Stimulated activated naive B cell treated with anti-CD40 and anti-IgM and Interleukin-4, amounts not matched to agents 10 μg/mL and 1 μg/mL and 100 μg/mL, for 72 hours (primary cell): ENCODE results near the gene KEAP1.
A peak's percentile ranks its signal among the peaks of the same experiment; 100 is the strongest.
"Not testable (repeated sequence)": the region's sequence is repeated elsewhere in the genome, so short reads cannot be mapped to it uniquely, and the experiment has no call there.

Source experiments
- ATAC-seq, 2 donors: fragments of 150-1000 bp; cut with Tn5 transposase; replicated peaks; 2 replicates each; pipeline ENCODE4 v1.10.0; 2021; ENCODE audit warnings: moderate library complexity in 1 of 2
- DNase-seq: peaks from one replicate; pipeline ENCODE4 v3.0.0; 2021
- H3K27ac Mint-ChIP-seq: one replicate; pipeline ENCODE4 v1.8.0; 2022; ENCODE audit warnings: mild to moderate bottlenecking, mixed read lengths
- H3K27me3 Mint-ChIP-seq, 2 donors: one replicate each; pipeline ENCODE4 v1.8.0; 2022; ENCODE audit warnings: mixed read lengths in 2 of 2
- H3K36me3 Mint-ChIP-seq, 2 donors: one replicate each; pipeline ENCODE4 v1.8.0; 2022; ENCODE audit warnings: mixed read lengths in 2 of 2, mild to moderate bottlenecking in 1 of 2
- H3K4me1 Mint-ChIP-seq, 2 donors: one replicate each; pipeline ENCODE4 v1.8.0; 2022; ENCODE audit warnings: mixed read lengths in 2 of 2, mild to moderate bottlenecking in 1 of 2
- H3K4me3 Mint-ChIP-seq, 2 donors: one replicate each; pipeline ENCODE4 v1.8.0; 2022; ENCODE audit warnings: mild to moderate bottlenecking in 2 of 2, mixed read lengths in 2 of 2, moderate library complexity in 1 of 2
- H3K9me3 Mint-ChIP-seq, 2 donors: one replicate each; pipeline ENCODE4 v1.8.0; 2022; ENCODE audit warnings: mixed read lengths in 2 of 2, mild to moderate bottlenecking in 1 of 2

KEAP1 gene

GRCh38 chr19:10461047-10461949 is 41.9 kb downstream of the KEAP1 start:
- DNase-seq (peak; percentile 84), ATAC-seq (peak; percentile 98 to 99)
- Mint-ChIP-seq H3K4me1 (peaks cover 6 to 22% of the 10 kb centered on the region in 2 donors), H3K9me3 (no peaks in the 10 kb centered on the region), H3K36me3 (peaks cover 19 to 30% of the 10 kb centered on the region in 2 donors), H3K27me3 (peaks cover 0 to 11% of the 10 kb centered on the region in 2 donors), H3K27ac (peak overlapping the region; percentile 33), H3K4me3 (peak overlapping the region; percentile 59 to 68)

DNA sequence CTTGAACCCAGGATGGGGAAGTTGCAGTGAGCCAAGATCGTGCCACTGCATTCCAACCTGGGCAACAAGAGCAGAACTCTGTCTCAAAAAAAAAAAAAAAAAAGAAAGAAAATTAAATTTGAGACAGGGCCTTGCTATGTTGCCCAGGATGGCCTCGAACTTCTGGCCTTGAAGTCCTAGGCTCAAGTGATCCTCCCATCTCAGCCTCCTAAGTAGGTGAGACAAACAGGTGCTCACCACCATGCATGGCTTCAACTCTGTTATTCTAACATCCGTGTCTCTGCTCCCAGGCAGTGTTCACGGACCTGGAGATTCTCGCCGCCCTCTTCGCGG is 42.5 kb downstream of the KEAP1 start:
- Mint-ChIP-seq H3K36me3 (peaks cover 21 to 34% of the 10 kb centered on the region in 2 donors), H3K27ac (peak overlapping the region; percentile 33), H3K4me3 (peak overlapping the region; percentile 22 to 59), H3K9me3 (no peaks in the 10 kb centered on the region), H3K4me1 (peaks cover 6 to 22% of the 10 kb centered on the region in 2 donors), H3K27me3 (peaks cover 0 to 11% of the 10 kb centered on the region in 2 donors)
- ATAC-seq (no peak), DNase-seq (no peak)

- H3K4me3 Mint-ChIP-seq, ATAC-seq, H3K9me3 Mint-ChIP-seq, H3K27ac Mint-ChIP-seq, DNase-seq: not testable (repeated sequence)
- peaks cover 18 to 27% of the 10 kb centered on the region in 2 donors for H3K36me3 Mint-ChIP-seq
- peaks cover 5 to 23% of the 10 kb centered on the region in 2 donors for H3K4me1 Mint-ChIP-seq
- peaks cover 6 to 12% of the 10 kb centered on the region in 2 donors for H3K27me3 Mint-ChIP-seq
Observed at GRCh38 chr19:10458733-10459132, 44.4 kb downstream of the KEAP1 start.

DNA sequence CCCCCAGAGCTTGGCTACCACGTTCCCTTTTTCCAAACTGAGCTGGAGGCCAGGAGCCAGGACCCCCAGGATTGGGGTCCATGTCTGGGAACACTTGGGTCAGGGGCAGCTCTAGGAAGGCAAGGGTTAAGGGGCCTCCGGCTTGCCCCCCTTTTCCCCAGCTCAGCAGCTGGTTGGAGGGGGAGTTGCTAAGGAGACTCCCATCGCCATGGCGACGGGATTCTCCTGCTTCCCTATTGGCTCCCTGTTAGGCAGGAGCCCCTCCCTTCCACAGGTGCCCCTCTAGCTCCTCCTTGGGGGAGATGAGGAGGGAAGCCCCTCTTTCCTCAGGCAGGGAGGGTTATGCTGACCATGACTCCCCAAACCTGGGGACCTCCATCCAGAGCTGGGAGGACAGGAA is 48.9 kb downstream of the KEAP1 start:
- ATAC-seq (no peak), DNase-seq (no peak)
- Mint-ChIP-seq H3K27ac (no peak overlapping the region), H3K4me1 (peaks cover 5% of the 10 kb centered on the region in 2 donors), H3K4me3 (no peak overlapping the region), H3K27me3 (peaks cover 22 to 23% of the 10 kb centered on the region in 2 donors), H3K36me3 (peaks cover 22 to 38% of the 10 kb centered on the region in 2 donors), H3K9me3 (no peaks in the 10 kb centered on the region)

GRCh38 chr19:10453852-10454251 is 49.3 kb downstream of the KEAP1 start:
- ATAC-seq = no peak
- Mint-ChIP-seq H3K4me1 (peaks cover 5% of the 10 kb centered on the region in 2 donors), H3K4me3 (no peak overlapping the region), H3K9me3 (no peaks in the 10 kb centered on the region), H3K36me3 (peaks cover 26 to 42% of the 10 kb centered on the region in 2 donors), H3K27ac (peak overlapping the region; percentile 68), H3K27me3 (peaks cover 22 to 25% of the 10 kb centered on the region in 2 donors)
- DNase-seq = no peak

GRCh38 chr19:10452726-10453618 is 50.2 kb downstream of the KEAP1 start:
- peaks cover 31 to 47% of the 10 kb centered on the region in 2 donors for H3K36me3 Mint-ChIP-seq
- ATAC-seq = no peak

DNA sequence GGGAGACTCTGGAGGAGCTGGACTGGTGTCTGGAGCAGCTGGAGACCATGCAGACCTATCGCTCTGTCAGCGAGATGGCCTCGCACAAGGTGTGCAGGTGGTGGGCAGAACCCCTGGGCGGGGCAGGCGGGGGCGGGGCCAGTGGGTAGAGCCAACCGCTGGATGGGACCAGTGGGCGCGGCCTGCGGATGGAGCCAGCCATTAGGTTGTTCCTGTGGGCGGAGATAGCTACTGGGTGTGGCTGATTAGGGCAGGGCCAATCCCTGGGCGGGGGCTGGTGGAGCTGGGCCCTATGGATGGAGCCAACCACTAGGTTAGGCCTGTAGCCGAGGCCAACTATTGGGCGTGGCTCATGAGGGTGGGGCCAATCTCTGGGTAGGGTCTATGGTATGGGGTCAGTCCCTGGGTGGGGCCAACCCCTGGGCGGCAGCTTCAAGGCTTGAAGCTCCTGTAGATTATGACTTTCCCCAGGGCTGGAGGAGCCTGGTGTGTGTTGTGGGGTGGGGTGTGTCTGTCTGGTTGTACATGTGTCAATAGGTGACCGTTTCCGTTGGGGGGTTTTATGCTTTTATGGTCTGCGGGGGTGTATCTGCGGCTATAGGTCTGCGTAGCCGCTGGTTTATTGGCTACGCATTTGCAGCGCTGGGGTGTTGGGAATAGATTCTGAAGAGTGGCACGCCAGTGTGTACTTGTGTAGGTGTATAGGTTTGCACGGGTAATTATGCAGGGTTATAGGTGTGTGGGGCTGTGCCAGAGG is 52.1 kb downstream of the KEAP1 start:
- ATAC-seq = peak; percentile 36 to 44
- peaks cover 22 to 27% of the 10 kb centered on the region in 2 donors for H3K27me3 Mint-ChIP-seq
- no peak overlapping the region for H3K4me3 Mint-ChIP-seq
- no peak overlapping the region for H3K27ac Mint-ChIP-seq
- H3K36me3 Mint-ChIP-seq = peaks cover 38 to 53% of the 10 kb centered on the region in 2 donors
- no peaks in the 10 kb centered on the region for H3K9me3 Mint-ChIP-seq
- peaks cover 11 to 12% of the 10 kb centered on the region in 2 donors for H3K4me1 Mint-ChIP-seq
- no peak for DNase-seq

More at GRCh38 chr19:10452726-10453618, 50.2 kb downstream of the KEAP1 start:
- DNase-seq = no peak
- no peak overlapping the region for H3K27ac Mint-ChIP-seq
- H3K4me1 Mint-ChIP-seq = peaks cover 5% of the 10 kb centered on the region in 2 donors
- peaks cover 22 to 27% of the 10 kb centered on the region in 2 donors for H3K27me3 Mint-ChIP-seq
- no peaks in the 10 kb centered on the region for H3K9me3 Mint-ChIP-seq
- no peak overlapping the region for H3K4me3 Mint-ChIP-seq

DNA sequence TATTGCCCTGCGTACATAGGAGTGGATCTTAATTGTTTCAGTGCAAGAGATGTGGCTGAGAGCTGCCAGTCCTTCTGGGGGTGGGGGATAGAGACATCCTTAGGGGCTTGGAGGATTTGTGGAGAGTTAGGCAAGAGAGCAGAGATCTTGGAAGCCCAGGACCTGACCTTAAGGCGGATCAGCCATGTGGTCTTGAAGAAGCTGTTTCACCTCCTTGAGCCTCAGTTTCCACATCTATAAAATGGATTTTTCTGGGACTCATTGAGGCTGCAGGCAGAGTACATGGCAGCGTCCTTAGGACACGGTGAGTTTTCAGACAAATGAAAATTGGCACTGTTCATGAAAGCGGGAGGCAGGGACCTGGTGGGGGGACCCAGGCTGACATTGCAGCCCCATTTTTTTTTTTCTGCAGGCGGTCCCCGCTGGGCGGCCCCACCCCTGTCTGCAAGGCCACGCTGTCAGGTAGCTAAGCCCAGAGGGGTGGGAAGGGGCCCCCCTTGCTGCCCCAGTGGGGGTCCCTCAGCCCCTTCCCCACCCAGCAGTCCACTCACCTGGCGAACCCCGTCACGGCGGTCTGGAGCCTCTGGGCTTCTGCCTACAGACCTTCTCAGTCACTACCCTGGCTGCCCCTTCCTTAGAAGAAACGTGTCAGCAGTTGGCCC is 52.8 kb downstream of the KEAP1 start:
- no peak for ATAC-seq
- DNase-seq = no peak
- Mint-ChIP-seq H3K4me1 (peaks cover 13% of the 10 kb centered on the region in 2 donors), H3K4me3 (no peak overlapping the region), H3K36me3 (peaks cover 38 to 49% of the 10 kb centered on the region in 2 donors), H3K9me3 (no peaks in the 10 kb centered on the region), H3K27me3 (peaks cover 22 to 27% of the 10 kb centered on the region in 2 donors), H3K27ac (no peak overlapping the region)

GRCh38 chr19:10449037-10449436 is 54.1 kb downstream of the KEAP1 start:
- no peak for DNase-seq
- no peak overlapping the region for H3K4me3 Mint-ChIP-seq
- H3K27me3 Mint-ChIP-seq = peaks cover 22% of the 10 kb centered on the region in 2 donors
- H3K4me1 Mint-ChIP-seq = peaks cover 13 to 15% of the 10 kb centered on the region in 2 donors
- no peak for ATAC-seq
- H3K36me3 Mint-ChIP-seq = peaks cover 40 to 56% of the 10 kb centered on the region in 2 donors
- H3K27ac Mint-ChIP-seq = no peak overlapping the region
- H3K9me3 Mint-ChIP-seq = no peaks in the 10 kb centered on the region

DNA sequence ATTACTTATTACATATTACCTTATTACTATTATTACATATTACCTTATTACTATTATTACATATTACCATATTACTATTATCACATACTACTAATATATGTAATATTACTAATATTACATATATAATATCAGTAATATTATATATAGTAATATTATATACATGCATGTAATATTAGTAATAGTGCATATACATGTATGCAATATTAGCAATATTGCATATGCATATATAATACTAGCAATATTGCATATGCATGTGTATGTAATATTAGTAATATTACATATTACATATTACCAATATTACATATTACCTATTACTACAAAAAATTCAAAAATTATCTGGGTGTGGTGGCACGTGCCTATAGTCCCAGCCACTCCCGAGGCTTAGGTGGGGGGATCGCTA is 60.5 kb downstream of the KEAP1 start:
- Mint-ChIP-seq H3K4me1 (peaks cover 8% of the 10 kb centered on the region in 2 donors), H3K36me3 (peaks cover 12 to 23% of the 10 kb centered on the region in 2 donors), H3K27me3 (no peaks in the 10 kb centered on the region), H3K4me3 (no peak overlapping the region), H3K27ac (no peak overlapping the region), H3K9me3 (no peaks in the 10 kb centered on the region)
- ATAC-seq = no peak
- DNase-seq = no peak

GRCh38 chr19:10439588-10439987 is 63.6 kb downstream of the KEAP1 start:
- Mint-ChIP-seq H3K36me3 (peaks cover 0 to 12% of the 10 kb centered on the region in 2 donors), H3K9me3 (no peaks in the 10 kb centered on the region), H3K4me3 (no peak overlapping the region), H3K27ac (no peak overlapping the region), H3K27me3 (no peaks in the 10 kb centered on the region), H3K4me1 (peaks cover 6 to 19% of the 10 kb centered on the region in 2 donors)
- DNase-seq = no peak
- no peak for ATAC-seq
